Esophagus muscularis mucosa (tissue), 4 donors: ENCODE data around the gene MIPOL1.

ENCODE experiments used
- CTCF ChIP-seq, 3 experiments: fragments of 200-600 bp in 2 of 3; fragments of 450-650 bp in 1 of 3; sonication (generic) in 2 of 3; IDR thresholded peaks; one replicate each; pipeline ENCODE4 v1.5.1; 2017 to 2019; ENCODE audit warnings: antibody characterized with exemption in 3 of 3, mild to moderate bottlenecking in 2 of 3, moderate library complexity in 1 of 3
- EP300 ChIP-seq: sonication (generic); formaldehyde crosslinking; IDR thresholded peaks from one replicate; pipeline ENCODE4 v1.6.1; 2017; ENCODE audit warnings: antibody characterized with exemption
- POLR2A ChIP-seq: fragments of 450-650 bp; IDR thresholded peaks from one replicate; pipeline ENCODE4 v1.6.1; 2017; ENCODE audit warnings: antibody characterized with exemption, moderate library complexity, mild to moderate bottlenecking, low read depth
- POLR2AphosphoS5 ChIP-seq, 2 donors: sonication (generic); formaldehyde crosslinking; IDR thresholded peaks; one replicate each; pipeline ENCODE4 v1.6.1; 2017; ENCODE audit warnings: antibody characterized with exemption in 2 of 2

GRCh38 chr14:37168721-37169120, 29.0 kb upstream of the MIPOL1 start:
- TF ChIP-seq POLR2AphosphoS5 (IDR thresholded peaks at IDR 0.05) = no peak
- no peak for TF ChIP-seq CTCF (IDR thresholded peaks at IDR 0.05)
- no peak for TF ChIP-seq EP300
- no peak for TF ChIP-seq POLR2A
